IPS DF 4.7 (cell line): ENCODE measurements around the gene AKNA.

Experiments
- DNase-seq: peaks from one replicate; pipeline ENCODE4 v3.0.0-alpha.2; 2013; ENCODE audit warnings: low spot score; ENCODE audit errors: extremely low read depth

The AKNA gene

GRCh38 chr9:114387680-114388356 is at the start of gene AKNA:
TSS of gene AKNA (minus strand) at chr9:114387982. CDS start at chr9:114381333, 6,649 bp downstream.
- no peak for DNase-seq

GRCh38 chr9:114437401-114437893 is 49.7 kb upstream of the AKNA start:
- no peak for DNase-seq

- peak; percentile 81 for DNase-seq
Measured at GRCh38 chr9:114434878-114435311, 47.1 kb upstream of the AKNA start.

- no peak for DNase-seq
Measured at GRCh38 chr9:114433720-114434255, 46.0 kb upstream of the AKNA start.

- no peak for DNase-seq
Measured at GRCh38 chr9:114433086-114433485, 45.3 kb upstream of the AKNA start.

- no peak for DNase-seq
Measured at GRCh38 chr9:114432323-114433067, 44.7 kb upstream of the AKNA start.

- DNase-seq, result no peak
Measured at GRCh38 chr9:114431770-114432169, 44.0 kb upstream of the AKNA start.

GRCh38 chr9:114431003-114431402 is 43.2 kb upstream of the AKNA start:
- DNase-seq, result no peak

GRCh38 chr9:114430457-114430856 is 42.7 kb upstream of the AKNA start:
- no peak for DNase-seq

GRCh38 chr9:114429488-114429887 is 41.7 kb upstream of the AKNA start:
- no peak for DNase-seq

GRCh38 chr9:114428466-114428865 is 40.7 kb upstream of the AKNA start:
- DNase-seq, result no peak

GRCh38 chr9:114427644-114428043 is 39.9 kb upstream of the AKNA start:
- no peak for DNase-seq

- DNase-seq, result no peak
Measured at GRCh38 chr9:114426046-114426948, 38.5 kb upstream of the AKNA start.

GRCh38 chr9:114425126-114425525 is 37.3 kb upstream of the AKNA start:
- no peak for DNase-seq

- DNase-seq, result no peak
Measured at GRCh38 chr9:114424126-114424525, 36.3 kb upstream of the AKNA start.

- DNase-seq, result no peak
Measured at GRCh38 chr9:114423181-114423580, 35.4 kb upstream of the AKNA start.

- no peak for DNase-seq
Measured at GRCh38 chr9:114421147-114421546, 33.4 kb upstream of the AKNA start.

- DNase-seq, result no peak
Measured at GRCh38 chr9:114419796-114420195, 32.0 kb upstream of the AKNA start.

GRCh38 chr9:114418053-114418452 is 30.3 kb upstream of the AKNA start:
- no peak for DNase-seq

- no peak for DNase-seq
Measured at GRCh38 chr9:114417511-114417910, 29.7 kb upstream of the AKNA start.

- no peak for DNase-seq
Measured at GRCh38 chr9:114416906-114417305, 29.1 kb upstream of the AKNA start.
